ENCODE results near the gene RALGPS1.
A peak's percentile ranks its signal among the peaks of the same experiment; 100 is the strongest.

RALGPS1 gene

DNA sequence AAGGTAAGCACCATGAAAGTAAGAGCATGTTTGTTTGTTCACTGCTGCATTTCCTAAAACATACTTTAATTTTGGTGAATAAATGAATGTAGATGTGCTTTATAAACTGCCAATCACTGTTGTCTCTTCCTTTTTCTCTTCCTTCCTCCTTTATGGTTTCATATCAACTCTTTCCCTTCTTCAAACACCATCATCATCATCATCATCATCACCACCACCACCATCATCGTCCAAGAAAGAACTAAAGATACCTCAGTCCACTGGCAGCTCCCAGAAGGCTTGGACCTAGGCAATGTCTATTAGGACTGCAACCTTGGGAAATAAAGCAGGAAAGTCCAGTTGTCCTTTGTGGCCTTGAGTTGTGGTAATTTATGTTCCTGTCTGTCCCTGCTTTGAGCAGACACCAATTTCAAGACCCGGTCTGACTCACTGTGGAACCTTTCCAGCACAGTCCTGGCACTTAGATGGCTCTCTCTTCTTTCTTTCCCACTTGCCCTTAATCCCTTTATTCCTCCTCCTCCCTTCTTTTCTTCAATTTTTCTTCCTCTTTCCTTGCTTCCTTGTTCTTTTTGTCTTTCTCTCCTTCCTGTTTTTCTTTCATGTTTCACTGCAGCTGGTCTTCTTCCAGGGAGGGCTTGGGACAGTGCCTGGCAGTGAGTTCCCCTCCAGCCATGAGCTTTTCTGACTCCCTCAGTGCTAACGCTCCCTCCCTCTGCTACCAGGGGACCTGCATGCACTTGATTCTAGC, 108.5 kb downstream of the RALGPS1 start:
- DNase-seq (ENCODE audit: low read depth), result no peak

DNA sequence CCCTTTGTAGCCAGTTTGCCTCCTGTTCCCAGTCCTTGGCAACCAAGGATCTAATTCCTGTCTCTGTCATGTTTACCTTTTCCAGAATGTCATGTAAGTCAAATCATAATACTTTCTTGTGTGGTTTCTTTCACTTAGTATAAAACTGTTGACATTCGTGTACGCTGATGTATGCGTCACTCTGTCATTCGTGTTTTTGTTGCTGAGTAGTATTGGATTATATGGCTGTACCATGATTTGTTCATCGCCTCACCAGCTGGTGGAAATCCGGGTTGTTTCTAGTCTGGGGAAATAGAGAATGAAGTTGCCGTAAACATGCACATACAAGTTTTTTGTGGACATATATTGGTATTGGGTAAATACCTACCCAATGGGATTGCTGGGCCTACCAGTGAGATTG, 110.5 kb downstream of the RALGPS1 start:
- no peak for DNase-seq (ENCODE audit: low read depth)

DNA sequence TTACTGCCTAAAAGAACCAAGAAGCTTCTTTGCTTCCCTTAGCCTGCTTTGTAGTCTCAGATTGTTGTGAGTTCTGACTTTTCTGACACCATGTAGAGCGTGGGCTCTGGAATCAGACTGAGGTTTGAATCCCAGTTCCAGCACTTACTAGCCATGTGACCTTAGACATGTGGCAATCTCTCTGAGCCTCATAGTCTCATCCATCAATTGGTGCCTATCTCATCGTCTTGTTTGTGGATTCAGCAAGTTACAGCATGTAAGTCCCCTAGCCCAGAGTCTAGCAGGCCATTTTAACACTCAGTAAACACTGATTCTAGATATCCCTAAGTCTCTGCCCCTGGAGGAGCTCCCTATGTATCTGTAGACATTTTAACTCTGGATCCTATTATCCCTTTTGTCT, 113.1 kb downstream of the RALGPS1 start:
- DNase-seq (ENCODE audit: low read depth), result no peak

DNA sequence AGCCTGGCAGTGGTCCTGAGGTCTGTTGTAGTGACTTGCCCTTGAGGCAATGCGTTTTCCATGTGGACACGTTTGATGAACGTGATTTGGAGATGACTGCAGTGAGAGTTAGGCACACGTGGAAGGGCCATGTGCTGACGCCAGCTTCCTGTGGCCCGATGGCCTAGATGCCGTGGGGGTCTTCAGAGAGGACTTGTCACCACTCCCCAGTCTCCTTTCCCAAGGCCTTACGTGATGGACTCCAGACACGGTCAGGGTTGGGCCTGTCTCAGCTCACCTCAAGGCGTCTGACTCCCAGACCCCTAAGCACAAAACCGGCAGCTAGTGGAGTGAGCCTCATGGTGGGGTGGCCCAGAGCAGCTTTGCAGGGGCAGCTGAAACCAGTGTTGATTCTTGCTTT, 115.0 kb downstream of the RALGPS1 start:
- DNase-seq (ENCODE audit: low read depth), result no peak

DNA sequence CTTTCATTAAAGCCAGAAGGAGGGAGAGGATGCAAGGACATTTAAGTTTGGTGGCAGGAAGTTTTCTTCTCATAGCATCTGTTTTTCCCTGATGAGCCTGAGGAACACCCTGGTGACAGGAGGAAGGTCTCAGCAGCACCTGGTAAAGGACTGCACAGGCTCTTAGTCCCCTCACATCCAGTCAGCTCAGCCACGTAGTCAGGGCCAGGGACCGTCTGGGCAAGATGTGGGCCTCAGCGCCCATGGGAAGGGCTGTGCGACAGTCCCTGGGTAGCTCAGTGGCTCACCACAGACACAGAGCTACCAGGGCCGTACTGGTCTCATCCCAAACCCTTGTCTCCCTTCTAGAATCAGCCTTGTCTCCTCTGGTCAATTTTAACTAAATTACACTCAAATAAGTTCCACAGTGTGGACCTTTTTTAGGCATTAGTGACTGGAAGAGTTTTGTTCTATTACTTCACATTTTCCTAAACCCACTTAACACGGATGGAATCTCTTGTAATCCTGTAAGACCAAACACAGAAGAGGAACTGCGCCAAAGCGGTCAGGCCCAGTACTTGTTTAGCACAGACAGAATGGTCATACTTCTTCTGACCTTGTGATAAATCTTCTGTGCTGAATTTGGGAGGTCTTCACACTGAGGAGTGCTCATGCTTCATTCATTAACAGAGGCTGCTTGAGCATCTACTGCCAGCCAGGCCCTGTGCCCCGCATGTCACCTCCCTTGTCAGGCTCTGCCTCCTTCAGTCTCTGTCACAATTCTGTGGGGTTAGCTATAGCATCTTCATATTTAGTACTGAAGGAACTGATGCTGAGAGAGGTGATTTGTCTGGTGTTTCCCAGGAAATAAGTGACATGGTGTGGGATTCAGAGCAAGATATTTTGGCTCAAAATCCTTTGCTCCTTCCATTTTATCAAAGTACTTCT, 116.5 kb downstream of the RALGPS1 start:
- no peak for DNase-seq (ENCODE audit: low read depth)

DNA sequence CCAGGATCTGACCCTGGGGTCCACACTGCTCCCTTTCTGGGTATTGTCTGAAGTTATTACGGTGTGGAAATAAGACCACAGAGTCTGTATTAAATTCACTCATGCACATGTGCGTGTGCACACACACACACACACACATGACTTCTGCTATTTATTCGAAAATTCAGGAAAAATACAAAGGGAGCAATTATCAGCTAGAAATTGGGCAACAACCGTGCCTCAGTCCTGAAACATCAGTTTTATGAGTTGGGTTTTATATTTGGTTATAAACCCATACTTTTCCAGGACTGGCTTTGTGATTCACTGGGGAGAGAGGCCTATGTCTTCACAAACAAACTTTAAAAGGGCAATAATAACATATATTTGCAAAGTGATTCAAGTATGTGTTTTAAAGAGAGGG, 117.7 kb downstream of the RALGPS1 start:
- no peak for DNase-seq (ENCODE audit: low read depth)

DNA sequence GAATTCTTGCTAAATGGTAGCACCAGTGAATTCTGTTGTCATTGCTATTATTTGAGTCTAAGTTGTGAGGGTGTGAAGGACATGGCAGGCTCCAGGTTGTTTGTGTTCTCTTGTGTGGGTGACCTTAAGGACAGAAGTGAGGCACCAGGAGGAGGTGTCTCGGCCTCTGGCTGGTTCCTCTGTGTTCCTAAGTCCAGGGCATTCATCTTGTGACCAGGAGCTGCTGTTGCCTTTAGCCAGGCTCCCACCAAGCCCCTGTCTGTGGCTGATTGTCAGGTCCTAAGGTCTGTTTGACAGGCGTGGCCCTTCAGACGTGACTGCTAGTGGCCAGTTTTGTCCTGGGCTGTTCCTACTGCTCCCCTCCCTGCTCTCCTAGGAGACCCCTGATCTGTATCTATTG, 118.5 kb downstream of the RALGPS1 start:
- no peak for DNase-seq (ENCODE audit: low read depth)

DNA sequence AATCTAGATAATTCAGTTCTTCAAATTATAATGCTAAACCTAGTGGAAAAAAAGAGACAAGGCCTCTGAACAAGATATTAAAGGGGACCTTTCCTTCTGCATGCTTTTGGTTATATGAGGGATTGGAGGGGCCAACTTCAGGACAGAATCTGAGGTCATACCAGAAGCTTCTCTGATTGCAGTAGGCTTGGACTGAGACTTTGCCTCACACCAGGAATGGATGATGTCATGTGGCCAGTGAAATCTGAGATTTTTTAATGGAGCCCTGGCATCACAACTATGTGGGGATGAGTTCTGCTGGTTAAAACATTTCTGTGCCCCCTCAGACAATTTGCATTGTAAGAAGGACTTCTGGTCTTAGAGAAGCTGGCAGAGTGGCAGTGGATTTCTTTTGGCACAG, 119.2 kb downstream of the RALGPS1 start:
- peak; percentile 55 for DNase-seq (ENCODE audit: low read depth)

DNA sequence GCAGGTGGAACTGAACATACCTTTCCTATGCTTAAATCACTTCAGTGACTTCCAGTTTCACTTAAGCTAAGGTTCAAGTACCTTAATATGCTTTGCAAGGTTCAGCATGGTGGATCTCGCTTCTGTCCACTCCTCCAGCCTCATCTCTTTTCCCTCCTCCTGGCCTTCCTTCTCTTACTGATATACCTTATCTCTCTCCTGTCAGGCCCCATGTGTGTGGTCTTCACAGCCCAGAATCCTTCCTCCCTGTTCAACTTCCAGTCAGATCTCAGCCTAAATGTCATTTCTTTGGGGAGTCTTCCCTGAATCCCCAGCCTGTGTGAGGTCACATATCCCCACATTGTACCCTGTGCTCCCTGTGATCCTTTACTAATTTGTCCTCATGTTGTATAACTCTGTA, 120.1 kb downstream of the RALGPS1 start:
- DNase-seq (ENCODE audit: low read depth), result no peak

DNA sequence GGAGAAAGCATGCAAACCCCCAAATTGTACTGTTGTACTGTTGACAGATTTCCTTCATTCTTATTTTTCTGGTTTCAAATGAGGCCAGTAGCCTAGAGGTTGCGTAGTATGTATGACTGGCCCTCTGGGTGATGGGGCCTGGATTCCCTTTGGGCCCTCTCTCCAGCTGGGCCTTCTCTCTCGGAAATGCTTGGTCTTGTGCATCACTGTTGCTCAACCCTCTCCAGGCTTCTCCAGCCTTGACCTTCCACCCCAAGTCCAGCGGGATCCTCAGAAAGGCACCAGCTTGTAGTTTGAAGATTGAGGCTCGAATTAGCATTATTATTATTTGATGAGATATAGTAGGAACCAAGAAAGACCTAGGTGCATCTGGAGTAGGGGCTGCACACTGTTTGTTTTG, 120.8 kb downstream of the RALGPS1 start:
- DNase-seq (ENCODE audit: low read depth), result no peak

DNA sequence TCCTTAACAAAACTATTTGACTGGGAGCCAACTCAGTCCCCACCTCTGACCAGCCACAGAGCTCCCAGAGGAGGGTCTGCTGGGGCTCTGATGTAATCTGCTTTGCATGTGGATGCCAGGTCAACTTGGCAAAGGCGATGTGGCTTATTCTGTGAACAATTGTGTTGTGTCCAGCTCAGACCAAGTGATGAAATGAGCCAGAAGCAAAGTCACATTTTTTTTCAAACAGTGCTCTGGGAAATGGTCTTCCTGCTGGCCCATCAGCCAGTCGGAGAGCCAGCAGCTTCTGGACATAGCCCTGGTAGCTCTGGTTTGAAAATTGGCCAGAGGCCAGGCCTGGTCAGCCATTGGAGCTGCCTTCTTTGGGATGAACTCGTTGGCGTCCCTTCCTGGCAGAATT, 121.4 kb downstream of the RALGPS1 start:
- no peak for DNase-seq (ENCODE audit: low read depth)

DNA sequence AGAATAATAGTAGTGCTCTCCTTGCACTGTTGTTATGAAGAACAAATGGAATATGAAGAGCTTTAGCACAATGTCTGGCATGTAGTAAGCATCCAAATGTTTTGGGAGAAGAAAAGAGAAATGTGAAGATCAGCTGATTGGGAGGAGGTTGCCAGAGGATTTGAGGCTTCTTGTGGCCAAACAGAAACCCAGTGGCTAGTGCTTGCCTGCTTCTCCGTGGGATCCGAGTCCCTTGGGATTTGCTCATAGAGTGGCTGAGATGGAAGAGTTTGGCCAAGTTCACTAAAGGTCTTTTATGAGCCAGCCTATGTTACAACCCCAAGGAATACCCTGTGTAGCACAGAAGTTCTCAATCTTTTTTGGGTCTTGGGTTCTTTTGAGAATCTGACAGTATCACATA, 121.9 kb downstream of the RALGPS1 start:
- no peak for DNase-seq (ENCODE audit: low read depth)

DNA sequence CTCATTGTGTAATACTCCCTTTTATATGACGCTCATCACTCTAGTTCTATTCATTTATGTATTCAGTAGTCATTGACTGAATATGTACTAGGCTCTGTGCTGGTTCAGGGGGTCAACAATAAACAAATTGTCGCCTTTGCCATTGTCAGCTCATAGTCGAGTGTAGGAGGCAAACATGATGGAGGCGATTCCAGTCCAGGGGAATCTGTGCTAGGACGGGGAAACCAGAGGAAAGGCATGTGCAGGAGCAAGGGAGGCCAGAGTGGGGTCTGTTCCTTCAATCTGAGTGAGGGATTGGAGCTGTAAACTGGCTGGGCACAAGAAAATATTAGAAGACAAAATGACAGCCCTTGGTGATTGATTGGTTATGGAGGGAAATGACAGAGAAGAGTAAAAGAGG, 123.9 kb downstream of the RALGPS1 start:
- no peak for DNase-seq (ENCODE audit: low read depth)

DNA sequence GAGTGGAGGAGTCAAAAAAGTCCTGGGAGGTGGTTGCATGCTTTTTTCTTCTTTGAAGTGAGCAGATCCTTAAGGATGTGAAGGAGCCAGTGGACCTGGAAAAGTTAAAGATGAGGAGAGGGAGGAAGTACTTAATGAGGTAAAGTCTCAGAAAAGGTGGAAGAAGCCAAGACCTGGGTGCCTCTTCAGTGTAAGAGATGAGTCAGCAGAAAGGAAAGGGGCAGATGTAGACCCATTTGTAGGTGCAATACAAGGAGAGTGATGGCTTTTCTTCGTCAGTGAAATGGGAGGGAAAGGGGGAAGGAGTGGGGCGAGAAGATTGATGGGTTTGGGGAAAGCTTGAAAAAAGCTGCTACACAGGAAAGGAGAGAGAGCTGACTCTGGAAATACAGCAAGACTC, 124.9 kb downstream of the RALGPS1 start:
- DNase-seq (ENCODE audit: low read depth), result no peak

DNA sequence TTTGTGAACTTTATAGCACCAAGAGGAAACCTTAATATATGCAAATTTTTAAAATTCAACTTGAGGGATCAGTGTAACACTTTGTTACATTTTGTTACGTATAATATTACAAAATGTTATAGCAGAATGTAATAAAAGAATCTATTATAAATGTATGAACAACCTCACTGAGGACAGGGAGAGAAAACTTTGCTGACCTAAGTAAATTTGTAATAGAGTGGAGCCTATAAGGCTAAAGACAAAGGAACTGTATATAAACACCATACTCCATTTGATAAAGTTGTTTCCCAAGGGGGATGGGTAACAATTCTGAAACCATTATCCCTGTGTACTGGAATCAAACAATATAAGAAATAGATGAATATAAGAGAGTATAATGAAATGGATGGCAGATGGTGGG, 130.6 kb downstream of the RALGPS1 start:
- no peak for DNase-seq (ENCODE audit: low read depth)

DNA sequence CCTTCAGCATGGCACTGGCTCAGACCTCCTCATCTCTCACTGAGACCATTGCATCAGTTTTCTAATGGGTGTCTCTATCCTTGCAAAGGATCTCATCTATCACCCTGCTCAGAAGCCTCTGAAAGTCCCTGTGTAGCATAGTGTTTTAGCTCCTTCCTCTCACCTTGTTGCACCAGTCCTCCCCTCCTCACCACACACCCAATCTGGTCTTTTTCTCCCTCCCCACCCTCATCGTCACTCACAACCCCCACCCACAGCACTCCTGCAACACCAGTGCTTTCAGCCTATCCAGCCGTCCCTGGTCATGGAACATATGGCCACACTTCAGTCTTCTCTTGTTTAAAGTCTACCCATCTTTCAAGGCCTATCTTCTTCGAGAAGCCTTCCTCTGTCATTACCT, 133.4 kb downstream of the RALGPS1 start:
- DNase-seq (ENCODE audit: low read depth), result no peak

DNA sequence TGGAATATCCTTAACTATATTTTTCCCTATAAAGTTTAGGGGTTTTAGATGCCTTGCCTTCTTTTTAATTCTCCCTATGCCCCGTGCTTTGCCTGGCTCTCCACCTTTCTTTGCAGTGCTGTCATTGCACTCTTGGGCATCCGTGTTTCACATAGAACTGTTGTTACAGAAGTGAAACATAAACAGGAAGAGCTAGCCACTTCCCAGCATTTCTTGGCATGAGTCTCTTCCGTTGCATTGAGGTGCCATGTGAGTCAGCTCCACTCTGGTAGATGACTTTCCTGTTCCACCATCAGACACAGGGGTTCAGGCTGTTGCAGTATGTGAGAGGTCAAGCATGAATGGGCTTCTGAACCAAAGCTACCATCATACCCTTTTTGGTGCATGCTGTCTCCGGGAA, 134.5 kb downstream of the RALGPS1 start:
- peak; percentile 95 for DNase-seq (ENCODE audit: low read depth)

DNA sequence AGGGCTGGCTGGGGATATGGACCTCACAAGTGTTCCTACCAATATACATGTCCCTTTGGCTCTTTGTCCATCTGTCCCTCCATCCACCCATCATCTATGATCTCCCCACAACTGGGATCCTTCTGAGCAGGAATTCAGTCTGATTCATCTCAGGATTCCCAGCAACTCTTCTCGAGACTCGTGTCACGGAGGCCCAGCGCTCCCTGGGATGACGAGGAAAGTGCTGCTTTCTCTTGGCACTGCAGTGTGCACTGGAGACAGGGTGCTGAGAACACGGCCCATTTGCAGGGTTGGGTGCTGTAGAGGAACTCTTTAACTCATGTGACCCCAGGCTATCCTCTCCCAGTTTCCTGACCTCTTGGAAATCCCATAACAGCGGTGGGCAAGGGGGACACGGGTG, 135.0 kb downstream of the RALGPS1 start:
- no peak for DNase-seq (ENCODE audit: low read depth)

DNA sequence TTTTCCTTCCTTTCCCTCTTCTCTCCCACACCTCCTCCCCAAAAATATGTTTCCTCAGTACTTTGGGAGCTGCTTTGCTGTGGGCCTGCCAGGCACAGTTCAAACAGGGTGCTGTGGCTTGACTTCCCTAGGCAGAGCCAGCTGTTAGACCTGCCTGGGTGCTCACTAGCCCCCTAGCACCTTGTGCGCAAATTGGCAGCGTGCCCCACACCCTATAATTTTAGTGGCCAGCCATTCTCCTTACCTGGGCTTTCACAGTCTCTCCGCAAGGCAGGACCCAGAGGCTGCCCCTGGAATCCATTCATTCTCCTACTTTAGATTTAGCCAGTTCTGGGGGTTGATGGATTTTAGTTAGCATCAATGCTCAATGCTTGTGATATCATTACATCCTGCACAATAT, 135.6 kb downstream of the RALGPS1 start:
- no peak for DNase-seq (ENCODE audit: low read depth)

DNA sequence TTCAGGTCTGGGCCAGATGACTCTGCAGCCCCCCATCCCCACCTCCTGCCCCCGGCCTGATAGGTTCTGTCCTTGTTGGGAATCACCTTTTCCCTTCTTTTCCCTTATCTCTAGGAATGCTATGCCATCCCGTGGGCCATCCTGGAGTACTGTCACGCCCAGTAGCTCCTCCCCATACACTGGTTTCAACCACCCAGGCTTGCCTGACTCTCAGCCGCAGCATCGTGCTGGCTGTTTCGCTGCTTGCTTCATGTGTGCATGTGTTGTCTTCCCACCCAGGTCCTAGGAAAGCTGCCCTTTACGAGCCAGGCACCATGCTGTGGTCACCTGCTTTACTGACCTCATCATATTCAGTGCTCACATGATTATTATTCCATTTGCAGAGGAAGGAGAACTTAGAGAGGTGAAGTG, 136.0 kb downstream of the RALGPS1 start:
- DNase-seq (ENCODE audit: low read depth), result no peak

DNA sequence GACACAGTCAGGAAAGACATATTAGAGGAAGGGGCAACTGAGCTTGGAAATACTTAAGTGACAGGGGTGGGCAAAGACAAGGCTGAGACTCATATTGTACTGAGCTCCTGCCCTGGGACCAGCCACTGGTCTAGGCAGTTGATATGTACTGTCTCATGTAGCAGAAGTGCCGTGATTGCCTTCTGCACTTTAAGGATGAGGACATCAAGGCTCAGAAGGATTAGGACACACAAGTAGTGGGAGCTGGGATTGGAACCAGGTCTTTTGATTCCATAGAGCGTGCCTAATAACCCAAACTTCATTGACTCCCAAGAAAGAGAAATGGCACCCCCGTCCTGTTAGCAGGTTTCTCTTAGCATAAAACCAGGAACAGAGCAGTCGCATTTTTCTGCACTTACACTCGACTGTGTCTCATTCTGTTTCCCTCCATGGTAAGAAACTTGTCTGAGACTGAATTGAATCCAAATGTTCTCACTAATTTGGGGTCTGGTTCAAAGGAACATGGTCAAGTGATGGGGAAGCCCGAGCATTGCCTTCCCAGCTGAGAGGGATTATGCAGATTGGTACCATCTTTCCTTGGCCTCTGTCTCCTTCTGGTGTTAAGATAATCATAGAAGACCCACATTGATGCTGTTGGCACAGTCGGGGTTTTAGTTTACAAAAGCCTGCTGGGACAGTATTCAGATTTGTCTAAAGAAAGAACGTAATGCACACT, 137.5 kb downstream of the RALGPS1 start:
- DNase-seq (ENCODE audit: low read depth), result no peak

DNA sequence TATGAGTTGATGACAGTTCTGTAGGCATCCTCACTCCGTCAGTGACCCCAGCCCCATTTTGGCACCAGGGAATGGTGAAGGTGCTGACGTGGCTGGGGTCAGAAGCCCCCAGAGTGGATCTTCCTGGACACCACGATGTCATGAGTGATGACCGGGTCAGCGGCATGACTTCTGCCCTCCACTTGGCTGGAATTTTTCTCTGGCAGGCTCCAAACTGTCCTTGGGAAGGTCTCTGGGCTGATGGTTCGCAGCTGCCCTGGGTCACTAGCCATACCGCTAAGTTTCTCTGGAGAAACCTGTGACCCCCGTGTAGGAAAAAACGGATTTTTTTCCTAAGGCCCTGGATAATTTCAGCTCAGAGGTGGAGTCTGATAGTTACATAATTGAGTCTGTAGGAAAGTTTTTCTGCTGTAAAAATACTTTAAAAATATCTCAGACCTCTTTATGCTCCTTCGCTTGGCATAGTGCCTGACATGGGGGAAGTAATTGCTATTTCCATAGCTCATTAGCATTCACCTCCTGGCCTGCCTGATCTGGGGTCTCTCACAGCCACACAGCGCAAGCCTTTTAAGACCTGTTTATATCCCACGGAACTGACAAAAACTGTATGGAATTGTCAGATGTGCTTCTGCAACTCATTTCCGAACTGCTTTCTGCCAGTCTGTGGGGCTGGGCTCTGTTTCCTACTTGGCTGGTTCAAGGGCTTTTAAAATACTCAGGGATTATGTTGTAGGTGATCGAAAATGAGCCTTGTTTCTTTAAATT, 138.7 kb downstream of the RALGPS1 start:
- DNase-seq (ENCODE audit: low read depth), result no peak

Measured in iris pigment epithelial cell (primary cell).